Superior temporal gyrus (tissue), 1 donor: ENCODE measurements around the gene GOLGA6B.
"Not testable (repeated sequence)": the region's sequence is repeated elsewhere in the genome, so short reads cannot be mapped to it uniquely, and the experiment has no call there.

Experiments used
- DNase-seq: peaks from one replicate; pipeline ENCODE4 v3.0.0-alpha.2; 2016; ENCODE audit errors: extremely low spot score

GOLGA6B gene, protein sequence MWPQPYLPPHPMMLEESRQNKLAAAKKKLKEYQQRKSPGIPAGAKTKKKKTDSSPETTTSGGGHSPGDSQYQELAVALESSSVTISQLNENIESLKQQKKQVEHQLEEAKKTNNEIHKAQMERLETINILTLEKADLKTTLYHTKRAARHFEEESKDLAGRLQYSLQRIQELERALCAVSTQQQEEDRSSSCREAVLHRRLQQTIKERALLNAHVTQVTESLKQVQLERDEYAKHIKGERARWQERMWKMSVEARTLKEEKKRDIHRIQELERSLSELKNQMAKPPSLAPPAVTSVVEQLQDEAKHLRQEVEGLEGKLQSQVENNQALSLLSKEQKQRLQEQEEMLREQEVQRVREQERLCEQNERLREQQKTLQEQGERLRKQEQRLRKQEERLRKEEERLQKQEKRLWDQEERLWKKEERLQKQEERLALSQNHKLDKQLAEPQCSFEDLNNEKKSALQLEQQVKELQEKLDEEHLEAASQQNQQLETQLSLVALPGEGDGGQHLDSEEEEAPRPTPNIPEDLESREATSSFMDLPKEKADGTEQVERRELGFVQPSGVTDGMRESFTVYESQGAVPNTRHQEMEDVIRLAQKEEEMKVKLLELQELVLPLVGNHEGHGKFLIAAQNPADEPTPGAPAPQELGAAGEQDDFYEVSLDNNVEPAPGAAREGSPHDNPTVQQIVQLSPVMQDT

DNA sequence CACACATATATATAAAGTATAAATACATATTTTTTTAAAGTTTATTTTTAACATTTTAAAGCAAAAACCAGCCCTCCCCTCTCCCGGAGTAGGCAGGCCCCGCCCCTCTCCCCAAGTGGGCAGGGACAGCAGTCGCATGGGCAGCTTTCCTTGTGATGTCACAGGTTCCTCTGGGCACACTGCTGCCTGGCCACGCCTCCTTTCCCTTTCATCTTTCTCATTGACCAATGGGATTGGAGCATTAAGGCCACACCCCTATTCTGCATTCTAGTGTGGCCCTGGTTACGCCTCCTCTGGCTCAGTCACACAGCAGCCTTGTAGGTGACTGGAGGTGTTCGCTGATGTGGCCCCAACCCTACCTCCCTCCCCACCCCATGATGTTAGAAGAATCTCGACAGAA lies at the start of gene GOLGA6B:
Gene GOLGA6B (plus strand): TSS at position 301 of the 400 bp plus-strand sequence. CDS start 41 bp downstream, at position 342.
- not testable (repeated sequence) for DNase-seq

DNA sequence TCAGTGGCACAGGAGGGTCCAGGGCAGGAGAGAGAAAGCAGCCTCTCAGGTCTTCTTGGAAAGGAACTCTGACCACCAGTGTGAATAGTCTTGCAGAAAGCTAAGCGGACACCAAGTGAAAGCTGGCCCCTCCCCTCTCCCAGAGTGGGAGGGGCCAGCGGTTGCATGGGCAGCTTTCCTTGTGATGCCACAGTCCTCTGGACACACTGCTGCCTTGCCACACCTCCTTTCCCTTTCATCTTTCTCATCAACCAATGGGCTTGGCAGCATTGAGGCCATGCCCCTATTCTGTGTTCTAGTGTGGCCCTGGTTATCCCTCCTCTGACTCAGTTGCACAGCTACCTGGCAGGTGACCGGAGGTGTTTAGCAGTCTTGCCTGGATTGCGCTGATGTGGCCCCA lies 49.7 kb upstream of the GOLGA6B start:
- no peak for DNase-seq

DNA sequence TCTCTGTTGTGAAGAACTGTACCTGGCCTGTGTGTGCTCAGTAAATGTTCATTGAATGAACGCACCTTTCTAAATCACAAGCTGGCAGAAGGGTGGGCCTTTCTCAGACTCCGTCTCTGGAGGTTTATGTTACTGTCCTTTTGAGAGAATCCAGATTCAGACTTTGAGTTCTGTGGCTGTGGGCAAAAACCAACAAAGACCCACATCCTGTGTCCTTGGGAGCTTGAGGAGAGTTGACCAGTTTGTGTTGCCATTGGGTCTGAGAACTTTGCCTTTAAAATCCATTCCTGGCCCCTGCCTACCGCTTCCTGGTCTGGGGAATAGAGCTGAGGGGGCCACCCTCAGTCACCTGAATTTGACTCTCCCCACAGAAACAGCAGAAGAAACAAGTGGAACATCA lies 46.4 kb upstream of the GOLGA6B start:
- DNase-seq, result not testable (repeated sequence)

DNA sequence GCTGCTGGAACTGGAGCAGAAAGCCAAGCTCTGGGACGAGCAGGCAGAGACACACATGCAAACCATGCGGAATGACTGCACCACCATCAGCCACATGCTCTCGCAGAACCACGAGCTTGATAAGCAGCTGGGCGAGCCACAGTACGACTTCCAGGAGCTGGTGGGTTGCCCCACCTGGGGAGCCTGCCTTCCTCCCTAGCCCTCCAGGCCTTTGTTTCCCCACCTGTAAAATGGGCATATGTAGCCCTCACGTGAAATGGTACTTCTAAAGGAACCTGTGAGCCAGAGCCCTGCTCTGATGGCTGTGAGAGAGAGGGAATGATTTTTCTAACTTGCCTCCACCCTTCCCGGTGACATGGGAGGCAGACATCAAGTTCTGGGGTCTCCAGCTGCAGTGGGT lies 44.6 kb upstream of the GOLGA6B start:
- DNase-seq, result no peak

DNA sequence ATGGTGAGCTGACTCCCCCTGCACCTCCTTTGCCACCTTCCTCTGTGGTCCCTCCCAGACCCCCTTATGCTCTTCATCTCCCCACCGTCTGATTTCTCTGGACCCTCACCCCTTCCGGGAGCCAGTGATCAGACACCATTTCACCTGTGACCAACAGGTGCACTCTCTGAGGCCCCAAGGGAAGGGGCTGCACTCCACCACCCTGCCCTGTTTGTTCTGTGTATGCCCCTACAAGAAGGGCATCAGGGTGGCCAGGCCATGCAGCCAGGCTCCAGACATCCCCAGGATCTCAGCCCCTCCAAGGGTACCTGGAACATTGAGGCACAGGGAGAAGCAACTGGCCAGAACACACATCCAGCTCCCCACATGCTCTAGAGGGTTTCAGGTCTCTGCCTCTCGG lies 42.2 kb upstream of the GOLGA6B start:
- not testable (repeated sequence) for DNase-seq

- DNase-seq, result no peak
Observed at GRCh38 chr15:72614810-72615532, 39.5 kb upstream of the GOLGA6B start.

DNA sequence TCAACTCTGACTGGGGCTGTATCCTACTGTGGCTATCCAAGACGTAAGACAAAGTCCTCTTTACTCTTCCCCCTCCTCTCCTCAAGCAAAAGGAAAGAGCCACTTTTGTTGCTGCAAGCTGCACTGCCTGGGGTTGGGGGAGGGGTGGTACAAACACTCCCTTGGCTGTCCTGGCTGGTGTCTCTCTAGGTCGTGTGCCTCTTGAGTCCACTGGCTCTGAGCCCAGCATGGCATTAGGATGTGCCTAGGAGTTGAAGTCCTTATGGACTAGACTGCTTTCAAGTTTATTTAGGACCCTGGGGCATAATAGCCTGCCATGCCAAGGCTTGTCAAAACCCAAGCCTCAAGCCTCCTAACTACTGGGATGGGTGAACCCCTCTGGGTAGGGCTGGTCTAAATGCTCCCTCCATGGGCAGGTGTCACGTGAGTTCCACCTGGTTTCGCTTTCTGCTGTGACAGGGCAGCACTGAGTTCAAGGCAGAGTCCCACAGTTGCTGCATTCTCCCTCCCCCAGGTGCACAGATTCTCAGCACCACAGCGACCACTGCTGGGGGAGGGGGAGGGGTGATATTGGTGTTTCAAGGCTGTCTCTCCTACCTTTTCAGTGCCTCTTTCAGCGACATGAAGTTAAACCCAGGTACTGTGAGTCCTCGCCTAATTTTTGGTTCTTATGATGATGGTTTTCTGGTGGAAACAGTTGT lies 38.8 kb upstream of the GOLGA6B start:
- DNase-seq, result not testable (repeated sequence)

DNA sequence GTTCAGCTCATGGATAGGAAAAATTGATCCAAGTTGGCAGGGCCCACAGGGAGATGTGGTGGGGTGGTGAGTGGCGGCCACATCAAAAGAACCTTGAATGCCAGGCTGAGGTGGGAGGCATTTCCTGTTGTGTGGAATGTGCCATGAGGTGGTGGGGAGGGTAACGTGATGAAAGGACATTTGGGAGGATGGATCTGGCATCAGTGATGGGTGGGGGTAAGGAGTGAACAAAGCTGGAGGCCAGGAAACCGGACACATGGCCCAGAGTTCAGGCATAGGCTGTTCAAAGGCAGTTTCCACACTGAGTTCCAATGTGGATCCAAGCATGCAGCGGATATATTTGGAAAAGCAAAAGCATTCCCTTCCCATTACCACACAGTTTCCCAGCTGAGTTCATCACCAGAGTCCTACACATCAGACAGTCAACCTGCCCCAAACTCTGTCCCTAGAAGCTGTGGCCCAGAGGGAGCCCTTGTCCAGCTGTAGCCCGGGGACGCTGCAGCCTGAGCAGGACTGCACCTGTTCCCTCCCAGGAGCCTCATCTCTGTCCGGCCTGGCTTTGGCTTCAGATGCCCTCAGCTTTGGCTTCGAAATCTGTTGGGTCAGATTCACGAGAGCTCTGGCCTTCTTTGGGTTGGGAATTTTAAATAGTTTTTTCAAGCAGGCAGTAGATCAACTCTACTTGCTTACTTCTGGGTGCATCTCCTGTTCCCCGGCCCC lies 37.8 kb upstream of the GOLGA6B start:
- no peak for DNase-seq

GRCh38 chr15:72623854-72624253 lies 30.6 kb upstream of the GOLGA6B start:
- not testable (repeated sequence) for DNase-seq

DNA sequence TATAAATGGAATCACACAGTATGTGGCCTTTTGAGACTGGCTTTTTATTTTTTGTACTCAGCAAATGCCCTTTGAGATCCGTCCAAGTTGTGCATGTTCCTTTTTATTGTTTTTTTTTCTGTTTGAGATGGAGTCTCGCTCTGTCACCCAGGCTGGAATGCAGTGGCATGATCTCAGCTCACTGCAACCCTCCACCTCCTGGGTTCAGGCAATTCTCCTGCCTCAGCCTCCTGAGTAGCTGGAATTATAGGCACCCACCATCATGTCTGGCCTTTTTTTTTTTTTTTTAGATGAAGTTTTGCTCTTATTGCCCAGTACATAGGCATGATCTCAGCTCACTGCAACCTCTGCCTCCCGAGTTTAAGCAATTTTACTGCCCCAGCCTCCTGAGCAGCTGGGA lies 28.3 kb upstream of the GOLGA6B start:
- not testable (repeated sequence) for DNase-seq

DNA sequence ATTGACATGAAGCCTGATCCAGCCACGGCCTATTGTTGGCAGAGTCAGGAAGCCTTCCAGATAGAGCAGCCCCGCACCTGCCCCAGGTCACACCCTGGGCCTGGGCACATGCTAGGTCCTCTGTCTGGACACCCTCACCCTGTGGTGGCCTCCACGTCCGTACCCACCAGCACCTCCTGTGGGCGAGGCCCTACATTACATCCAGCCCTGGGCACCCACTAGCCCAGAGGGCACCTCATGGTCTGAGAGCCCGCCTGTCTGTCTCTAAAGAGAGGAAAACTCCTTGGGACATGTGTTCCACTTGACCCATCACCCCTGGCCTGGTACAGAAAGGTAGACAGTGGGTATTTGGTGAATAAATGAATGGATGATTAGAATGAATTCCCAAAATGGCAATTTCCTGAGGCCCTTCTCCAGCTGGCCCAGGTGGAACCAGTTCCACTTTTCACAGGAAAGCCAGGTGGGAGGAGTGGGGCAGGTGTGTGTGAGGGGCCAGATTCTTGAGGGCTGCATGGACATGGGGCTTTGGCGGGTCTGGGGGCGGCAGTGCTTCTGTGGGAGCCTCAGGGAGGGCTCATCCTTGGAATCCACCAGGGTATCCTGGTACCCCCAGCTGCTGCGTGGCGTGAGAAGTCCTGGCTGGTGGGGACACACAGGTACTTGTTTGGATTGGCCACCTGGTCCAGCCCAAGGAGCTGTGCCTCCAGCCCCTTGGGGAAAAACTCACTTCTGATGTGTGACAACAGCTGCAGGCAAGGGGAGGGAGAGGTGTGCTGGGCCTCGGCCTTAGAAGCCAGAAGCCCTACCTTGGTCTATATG lies 26.0 kb upstream of the GOLGA6B start:
- not testable (repeated sequence) for DNase-seq

DNA sequence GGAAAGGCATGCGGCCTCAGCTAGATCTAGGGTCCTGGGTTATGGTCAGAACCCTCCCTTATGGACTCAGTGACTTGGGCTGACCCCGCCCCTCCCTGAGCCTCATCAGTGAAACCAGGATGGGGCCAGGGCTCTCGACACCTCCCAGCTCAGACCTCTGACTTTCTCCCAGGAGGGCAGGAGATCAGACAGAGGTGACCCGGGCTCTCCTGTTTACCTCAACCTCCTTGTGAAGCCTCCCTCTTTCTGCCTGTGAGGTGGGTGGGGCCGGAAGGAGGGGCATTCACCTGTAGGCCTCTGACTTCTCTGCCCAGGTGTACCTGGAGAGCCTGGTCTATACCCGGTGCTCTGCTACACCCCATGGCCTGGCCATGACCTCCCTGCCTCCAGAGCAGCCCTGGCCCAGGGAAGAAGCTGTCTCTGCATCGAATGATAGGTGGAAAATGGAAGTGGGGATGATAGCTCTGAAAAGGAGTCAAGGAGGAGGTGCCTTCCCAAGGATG lies 25.4 kb upstream of the GOLGA6B start:
- DNase-seq, result not testable (repeated sequence)

DNA sequence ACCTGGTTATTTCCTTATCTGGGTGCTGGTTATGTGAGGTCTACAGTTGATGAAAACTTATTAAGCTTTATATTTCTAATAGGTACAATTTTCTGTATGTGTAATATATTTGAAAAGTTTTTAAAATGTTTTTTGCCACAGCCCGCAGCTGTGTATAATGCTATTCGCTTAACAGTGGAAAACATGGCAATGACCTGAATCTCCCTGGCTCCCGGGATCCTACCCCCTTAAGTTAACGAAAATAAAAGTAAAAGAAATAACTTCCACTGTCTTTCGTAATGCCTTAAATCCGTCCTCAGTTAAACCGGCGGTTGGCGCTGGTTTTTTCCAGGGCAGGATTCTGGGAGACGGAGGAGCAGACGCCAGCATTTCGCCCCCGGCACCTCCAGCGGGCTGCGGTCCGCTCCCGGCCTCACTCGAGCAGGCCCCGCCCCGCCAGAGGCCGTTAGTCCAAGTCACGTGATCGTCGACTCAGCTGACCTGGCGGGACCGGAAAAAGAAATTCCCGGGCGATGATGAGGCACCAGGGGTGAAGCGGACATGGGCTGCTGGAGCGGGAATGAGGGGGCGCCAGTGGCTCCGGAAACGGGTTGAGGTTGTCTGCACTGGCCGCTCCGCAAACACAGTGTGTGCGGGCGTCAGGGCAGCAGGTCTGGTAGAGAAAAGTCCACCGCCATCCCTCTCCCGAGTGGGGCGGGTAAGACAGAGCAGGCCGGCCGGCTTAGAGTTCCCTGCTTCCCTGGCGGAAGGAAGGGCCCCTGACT lies 17.8 kb upstream of the GOLGA6B start:
- DNase-seq, result peak; percentile 79

GRCh38 chr15:72639759-72640483 lies 14.6 kb upstream of the GOLGA6B start:
- not testable (repeated sequence) for DNase-seq

- DNase-seq, result not testable (repeated sequence)
Observed at GRCh38 chr15:72642271-72642670, 12.2 kb upstream of the GOLGA6B start.

- not testable (repeated sequence) for DNase-seq
Observed at GRCh38 chr15:72648631-72649253, 5.8 kb upstream of the GOLGA6B start.

DNA sequence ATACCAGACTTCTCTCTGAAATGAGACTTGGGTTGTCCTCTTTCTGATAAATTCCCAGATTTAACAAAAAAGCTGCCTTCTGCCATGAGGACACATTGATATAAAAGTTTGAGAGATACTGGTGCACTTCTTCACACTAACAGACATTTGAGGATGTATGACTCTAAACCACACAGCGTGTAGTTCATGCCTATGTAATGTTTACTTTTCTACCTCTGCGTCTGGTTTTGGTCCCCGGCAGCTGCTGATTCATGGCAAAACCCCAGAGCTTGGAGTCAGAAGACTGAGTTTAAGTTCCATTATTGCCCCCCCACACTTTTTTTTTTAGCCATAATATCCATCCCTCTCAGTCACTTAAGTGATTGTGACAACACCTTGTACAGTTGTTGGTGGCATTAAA lies 1.5 kb downstream of the GOLGA6B start:
- DNase-seq, result not testable (repeated sequence)

- not testable (repeated sequence) for DNase-seq
Observed at GRCh38 chr15:72661081-72661480, 6.6 kb downstream of the GOLGA6B start.
